CD4-positive, alpha-beta T cell treated with Interleukin-17A for 1 hour (primary cell): Measurements from ENCODE around the gene ZMYND15.

ENCODE experiments used
- DNase-seq: peaks from one replicate; pipeline ENCODE4 v3.0.0-alpha.2; 2020

The ZMYND15 gene

GRCh38 chr17:4716081-4716480 lies 23.6 kb upstream of the ZMYND15 start:
- no peak for DNase-seq

- DNase-seq, result no peak
Measured at GRCh38 chr17:4717791-4718190, 21.8 kb upstream of the ZMYND15 start.

GRCh38 chr17:4718276-4718675 lies 21.4 kb upstream of the ZMYND15 start:
- no peak for DNase-seq

- DNase-seq, result no peak
Measured at GRCh38 chr17:4719146-4719545, 20.5 kb upstream of the ZMYND15 start.

GRCh38 chr17:4719684-4720221 lies 19.9 kb upstream of the ZMYND15 start:
- DNase-seq, result no peak

GRCh38 chr17:4720787-4721186 lies 18.8 kb upstream of the ZMYND15 start:
- DNase-seq, result no peak

- no peak for DNase-seq
Measured at GRCh38 chr17:4721203-4722135, 18.2 kb upstream of the ZMYND15 start.

- DNase-seq, result no peak
Measured at GRCh38 chr17:4722678-4723240, 16.9 kb upstream of the ZMYND15 start.

GRCh38 chr17:4724650-4725049 lies 15.0 kb upstream of the ZMYND15 start:
- no peak for DNase-seq

- no peak for DNase-seq
Measured at GRCh38 chr17:4725646-4726310, 13.9 kb upstream of the ZMYND15 start.

- DNase-seq, result no peak
Measured at GRCh38 chr17:4728124-4728523, 11.5 kb upstream of the ZMYND15 start.

GRCh38 chr17:4733073-4733531 lies 6.5 kb upstream of the ZMYND15 start:
- DNase-seq, result peak; percentile 43

GRCh38 chr17:4734857-4735475 lies 4.7 kb upstream of the ZMYND15 start:
- DNase-seq, result no peak

- DNase-seq, result peak; percentile 30
Measured at GRCh38 chr17:4735876-4736651, 3.6 kb upstream of the ZMYND15 start.

GRCh38 chr17:4738136-4739121 lies 1.2 kb upstream of the ZMYND15 start:
- DNase-seq, result peak; percentile 44

GRCh38 chr17:4740025-4740351 lies 355 bp downstream of the ZMYND15 start:
- no peak for DNase-seq

GRCh38 chr17:4740584-4740983 lies 951 bp downstream of the ZMYND15 start:
- no peak for DNase-seq

GRCh38 chr17:4741544-4741943 lies 1.9 kb downstream of the ZMYND15 start:
- DNase-seq, result no peak

- no peak for DNase-seq
Measured at GRCh38 chr17:4742133-4742532, 2.5 kb downstream of the ZMYND15 start.

- DNase-seq, result no peak
Measured at GRCh38 chr17:4742629-4743028, 3.0 kb downstream of the ZMYND15 start.

- no peak for DNase-seq
Measured at GRCh38 chr17:4743216-4743615, 3.6 kb downstream of the ZMYND15 start.
